ENCODE results near the gene USP6NL. TPM values are rescaled to one million over a fixed set of nuclear protein-coding genes. Genes with fewer than 3 reads are reported as not detected.

Gene USP6NL
- total and polyA plus RNA-seq, 9 of the 15 experiments (the other 6 are each of a cell fraction or from before 2014, with no cell fraction given) = 3.2 to 26.6 (median 19.8) TPM

GRCh38 chr10:11612021-11613001 lies 861 bp upstream of the USP6NL start (continued):
- TF ChIP-seq CHAMP1 (IDR thresholded peaks at IDR 0.05) = peak; percentile 54
- TF ChIP-seq RFX1 (IDR thresholded peaks at IDR 0.05) = peak; percentile 30
- TF ChIP-seq ILF3 (IDR thresholded peaks at IDR 0.05; ENCODE audit: borderline replicate concordance) = no peak
- TF ChIP-seq ASH1L (IDR thresholded peaks at IDR 0.05; ENCODE audit: borderline replicate concordance, low read depth, partially characterized antibody) = no peak
- no peak for TF ChIP-seq NR2C1 (IDR thresholded peaks at IDR 0.05)
- TF ChIP-seq NR2C1 (tag; IDR thresholded peaks at IDR 0.05) = 0 out of 2 replicates have a peak, but pooled peaks have one; percentile 52
- TF ChIP-seq ZNF3 (CRISPR knock-in tag; IDR thresholded peaks at IDR 0.05) = no peak
- peak; percentile 53; the same call in 1 of the 2 replicates for TF ChIP-seq PHF21A (IDR thresholded peaks at IDR 0.05; ENCODE audit: borderline replicate concordance, low read depth)
- no peak for TF ChIP-seq ZNF143 (CRISPR knock-in tag; IDR thresholded peaks at IDR 0.05)
- peak; percentile 61 for TF ChIP-seq TAF9B (IDR thresholded peaks at IDR 0.05; ENCODE audit: partially characterized antibody)
- peak; percentile 68 for TF ChIP-seq CHD4 (IDR thresholded peaks at IDR 0.05; ENCODE audit: insufficient read depth, insufficient replicate concordance, low read depth, low read length, poor library complexity, severe bottlenecking)
- peak; percentile 48 for TF ChIP-seq POLR2H (tag; IDR thresholded peaks at IDR 0.05; ENCODE audit: low read depth)
- TF ChIP-seq ZBTB33 (CRISPR knock-in tag; IDR thresholded peaks at IDR 0.05) = peak; percentile 32; the same call in 1 of the 2 replicates
- TF ChIP-seq ILK (tag; IDR thresholded peaks at IDR 0.05; ENCODE audit: borderline replicate concordance, low read depth) = no peak
- TF ChIP-seq BHLHE40 (IDR thresholded peaks at IDR 0.05; ENCODE audit: low read length) = peak; percentile 26; the same call in 1 of the 2 replicates
- TF ChIP-seq CBFA2T3 (IDR thresholded peaks at IDR 0.05) = peak; percentile 97
- no peak for TF ChIP-seq ZNF217 (CRISPR knock-in tag; IDR thresholded peaks at IDR 0.05)
- TF ChIP-seq NCOA1 (IDR thresholded peaks at IDR 0.05; ENCODE audit: low read depth) = peak; percentile 91
- TF ChIP-seq ZSCAN32 (CRISPR knock-in tag; IDR thresholded peaks at IDR 0.05) = no peak
- no peak for TF ChIP-seq USF2 (CRISPR knock-in tag; IDR thresholded peaks at IDR 0.05)
- TF ChIP-seq MAZ (CRISPR knock-in tag; conservative IDR thresholded peaks at IDR 0.05 in 1 of 2, IDR thresholded peaks at IDR 0.05 in 1 of 2) = peak in 1 of 2 experiments; percentile 79; a peak in 2 of 4 replicates
- TF ChIP-seq ARID1B (IDR thresholded peaks at IDR 0.05) = peak; percentile 99
- no peak for TF ChIP-seq STAT5B (CRISPR knock-in tag; IDR thresholded peaks at IDR 0.05)
